MG63 (cell line): ENCODE measurements around the gene SCTR. TPM values are rescaled to one million over a fixed set of nuclear protein-coding genes. Genes with fewer than 3 reads are reported as not detected.
A peak's percentile ranks its signal among the peaks of the same experiment; 100 is the strongest.

Experiments
- DNase-seq: peaks from one replicate; pipeline ENCODE4 v3.0.0-alpha.2; 2020
- H3K27me3 ChIP-seq: fragments of 250-450 bp; sonication (Bioruptor Pico); 2 replicates; pipeline ENCODE4 v1.5.1; 2020; ENCODE audit warnings: mild to moderate bottlenecking, moderate library complexity
- H3K36me3 ChIP-seq: fragments of 250-450 bp; sonication (Bioruptor Pico); 2 replicates; pipeline ENCODE4 v1.5.1; 2020; ENCODE audit warnings: mild to moderate bottlenecking, moderate library complexity
- H3K4me3 ChIP-seq: fragments of 250-450 bp; sonication (Bioruptor Pico); 2 replicates; pipeline ENCODE4 v1.5.1; 2020; ENCODE audit warnings: mild to moderate bottlenecking, moderate library complexity
- H3K9me3 ChIP-seq: fragments of 250-450 bp; sonication (Bioruptor Pico); 2 replicates; pipeline ENCODE4 v1.5.1; 2020; ENCODE audit warnings: mild to moderate bottlenecking, moderate library complexity
- total RNA-seq: library from RNA; depleted of rRNA; stranded (reverse); fragments of >200 nt; shearing (Covaris generic); gene quantifications from 2 replicates; pipeline ENCODE4 v1.2.3, GENCODE V29; 2014; ENCODE audit warnings: low replicate concordance

The SCTR gene
- total RNA-seq, 1 experiment from 2014 or later = not detected

- no peak for DNase-seq
- Histone ChIP-seq H3K27me3 (no peaks in the 10 kb centered on the region), H3K4me3 (no peak overlapping the region), H3K36me3 (no peaks in the 10 kb centered on the region), H3K9me3 (peaks cover 11% of the 10 kb centered on the region)
Measured at GRCh38 chr2:119536211-119536610, 11.9 kb upstream of the SCTR start.

- H3K36me3 ChIP-seq = no peaks in the 10 kb centered on the region
- H3K27me3 ChIP-seq = no peaks in the 10 kb centered on the region
- H3K4me3 ChIP-seq = no peak overlapping the region
- H3K9me3 ChIP-seq = peaks cover 11% of the 10 kb centered on the region
- no peak for DNase-seq
Measured at GRCh38 chr2:119533560-119533959, 9.3 kb upstream of the SCTR start.

GRCh38 chr2:119531292-119531691, 7.0 kb upstream of the SCTR start:
- Histone ChIP-seq H3K27me3 (no peaks in the 10 kb centered on the region; the same call in 1 of the 2 replicates), H3K9me3 (peaks cover 11% of the 10 kb centered on the region), H3K36me3 (no peaks in the 10 kb centered on the region), H3K4me3 (no peak overlapping the region)
- no peak for DNase-seq

GRCh38 chr2:119527999-119528398, 3.7 kb upstream of the SCTR start:
- Histone ChIP-seq H3K4me3 (no peak overlapping the region), H3K9me3 (peaks cover 7% of the 10 kb centered on the region), H3K36me3 (no peaks in the 10 kb centered on the region), H3K27me3 (peaks cover 19% of the 10 kb centered on the region)
- no peak for DNase-seq

- peaks cover 24% of the 10 kb centered on the region for H3K27me3 ChIP-seq
- H3K36me3 ChIP-seq = no peaks in the 10 kb centered on the region
- no peak for DNase-seq
- H3K4me3 ChIP-seq = no peak overlapping the region
- no peaks in the 10 kb centered on the region for H3K9me3 ChIP-seq
Measured at GRCh38 chr2:119525614-119526013, 1.3 kb upstream of the SCTR start.

- DNase-seq = no peak
- peaks cover 24% of the 10 kb centered on the region for H3K27me3 ChIP-seq
- H3K36me3 ChIP-seq = no peaks in the 10 kb centered on the region
- no peaks in the 10 kb centered on the region for H3K9me3 ChIP-seq
- H3K4me3 ChIP-seq = no peak overlapping the region
Measured at GRCh38 chr2:119523383-119523951, 816 bp downstream of the SCTR start.

- DNase-seq = no peak
- Histone ChIP-seq H3K4me3 (no peak overlapping the region), H3K36me3 (no peaks in the 10 kb centered on the region), H3K9me3 (no peaks in the 10 kb centered on the region), H3K27me3 (peaks cover 24% of the 10 kb centered on the region)
Measured at GRCh38 chr2:119522671-119523070, 1.6 kb downstream of the SCTR start.

- no peak for DNase-seq
Measured at GRCh38 chr2:119521433-119522050, 2.7 kb downstream of the SCTR start.

GRCh38 chr2:119520696-119521432, 3.4 kb downstream of the SCTR start:
- DNase-seq = no peak
- no peaks in the 10 kb centered on the region for H3K36me3 ChIP-seq

More at GRCh38 chr2:119521433-119522050, 2.7 kb downstream of the SCTR start:
- no peaks in the 10 kb centered on the region for H3K36me3 ChIP-seq
- no peak overlapping the region for H3K4me3 ChIP-seq
- H3K27me3 ChIP-seq = peaks cover 24% of the 10 kb centered on the region
- H3K9me3 ChIP-seq = no peaks in the 10 kb centered on the region

GRCh38 chr2:119519057-119519408, 5.2 kb downstream of the SCTR start:
- H3K36me3 ChIP-seq = no peaks in the 10 kb centered on the region
- no peaks in the 10 kb centered on the region for H3K9me3 ChIP-seq
- H3K27me3 ChIP-seq = peaks cover 13% of the 10 kb centered on the region
- no peak for DNase-seq
- no peak overlapping the region for H3K4me3 ChIP-seq

More at GRCh38 chr2:119520696-119521432, 3.4 kb downstream of the SCTR start:
- Histone ChIP-seq H3K4me3 (no peak overlapping the region), H3K27me3 (peaks cover 24% of the 10 kb centered on the region), H3K9me3 (no peaks in the 10 kb centered on the region)

- Histone ChIP-seq H3K27me3 (peaks cover 8% of the 10 kb centered on the region), H3K9me3 (no peaks in the 10 kb centered on the region), H3K4me3 (no peak overlapping the region), H3K36me3 (no peaks in the 10 kb centered on the region)
- DNase-seq = no peak
Measured at GRCh38 chr2:119518401-119519056, 5.8 kb downstream of the SCTR start.

- Histone ChIP-seq H3K4me3 (no peak overlapping the region), H3K9me3 (no peaks in the 10 kb centered on the region), H3K27me3 (no peaks in the 10 kb centered on the region; the same call in 1 of the 2 replicates), H3K36me3 (no peaks in the 10 kb centered on the region)
- DNase-seq = peak; percentile 39
Measured at GRCh38 chr2:119517433-119517832, 6.8 kb downstream of the SCTR start.

GRCh38 chr2:119516121-119516520, 8.2 kb downstream of the SCTR start:
- no peaks in the 10 kb centered on the region; the same call in 1 of the 2 replicates for H3K27me3 ChIP-seq
- H3K36me3 ChIP-seq = no peaks in the 10 kb centered on the region
- no peak for DNase-seq
- H3K9me3 ChIP-seq = no peaks in the 10 kb centered on the region
- H3K4me3 ChIP-seq = no peak overlapping the region

GRCh38 chr2:119513832-119514231, 10.5 kb downstream of the SCTR start:
- no peaks in the 10 kb centered on the region for H3K9me3 ChIP-seq
- DNase-seq = no peak
- H3K36me3 ChIP-seq = no peaks in the 10 kb centered on the region
- no peak overlapping the region for H3K4me3 ChIP-seq
- peaks cover 4% of the 10 kb centered on the region; the same call in 1 of the 2 replicates for H3K27me3 ChIP-seq

GRCh38 chr2:119512946-119513345, 11.3 kb downstream of the SCTR start:
- no peaks in the 10 kb centered on the region for H3K36me3 ChIP-seq
- DNase-seq = no peak
- H3K4me3 ChIP-seq = no peak overlapping the region
- peaks cover 4% of the 10 kb centered on the region; the same call in 1 of the 2 replicates for H3K27me3 ChIP-seq
- H3K9me3 ChIP-seq = no peaks in the 10 kb centered on the region

GRCh38 chr2:119511989-119512388, 12.3 kb downstream of the SCTR start:
- H3K4me3 ChIP-seq = no peak overlapping the region
- no peak for DNase-seq
- H3K27me3 ChIP-seq = peaks cover 4% of the 10 kb centered on the region; the same call in 1 of the 2 replicates
- no peaks in the 10 kb centered on the region for H3K36me3 ChIP-seq
- no peaks in the 10 kb centered on the region for H3K9me3 ChIP-seq

- H3K4me3 ChIP-seq = no peak overlapping the region
- H3K9me3 ChIP-seq = no peaks in the 10 kb centered on the region
- no peaks in the 10 kb centered on the region for H3K36me3 ChIP-seq
- DNase-seq = no peak
- H3K27me3 ChIP-seq = peaks cover 4% of the 10 kb centered on the region; the same call in 1 of the 2 replicates
Measured at GRCh38 chr2:119508756-119509155, 15.5 kb downstream of the SCTR start.
